Non-pigmented ciliary epithelial cell (primary cell): ENCODE measurements around the gene CLEC18A.
"Not testable (repeated sequence)": the region's sequence is repeated elsewhere in the genome, so short reads cannot be mapped to it uniquely, and the experiment has no call there.

ENCODE experiments used
- DNase-seq: peaks from one replicate; pipeline ENCODE4 v3.0.0-alpha.2; 2010; ENCODE audit warnings: low read depth

Gene CLEC18A

DNA sequence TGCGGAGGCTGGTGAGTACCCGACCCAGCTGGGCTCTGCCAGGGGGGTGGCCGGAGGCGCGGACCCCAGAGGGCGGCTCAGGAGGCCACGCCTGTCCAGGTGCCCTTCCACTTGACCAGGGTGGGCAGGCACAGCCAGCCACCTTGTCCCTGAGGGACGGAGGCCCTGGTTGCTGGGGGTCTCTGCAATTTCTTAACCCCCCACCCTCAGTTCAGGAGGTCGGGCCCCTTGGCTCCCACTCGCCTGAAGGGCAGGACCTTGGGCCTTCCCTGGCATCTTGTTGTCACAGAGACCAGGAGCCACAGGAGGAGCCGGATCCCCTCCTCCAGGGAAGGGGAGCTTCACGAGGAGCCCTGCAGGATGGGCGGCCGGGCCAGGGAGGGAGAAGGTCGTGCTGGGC, 982 bp downstream of the CLEC18A start:
- DNase-seq = not testable (repeated sequence)

DNA sequence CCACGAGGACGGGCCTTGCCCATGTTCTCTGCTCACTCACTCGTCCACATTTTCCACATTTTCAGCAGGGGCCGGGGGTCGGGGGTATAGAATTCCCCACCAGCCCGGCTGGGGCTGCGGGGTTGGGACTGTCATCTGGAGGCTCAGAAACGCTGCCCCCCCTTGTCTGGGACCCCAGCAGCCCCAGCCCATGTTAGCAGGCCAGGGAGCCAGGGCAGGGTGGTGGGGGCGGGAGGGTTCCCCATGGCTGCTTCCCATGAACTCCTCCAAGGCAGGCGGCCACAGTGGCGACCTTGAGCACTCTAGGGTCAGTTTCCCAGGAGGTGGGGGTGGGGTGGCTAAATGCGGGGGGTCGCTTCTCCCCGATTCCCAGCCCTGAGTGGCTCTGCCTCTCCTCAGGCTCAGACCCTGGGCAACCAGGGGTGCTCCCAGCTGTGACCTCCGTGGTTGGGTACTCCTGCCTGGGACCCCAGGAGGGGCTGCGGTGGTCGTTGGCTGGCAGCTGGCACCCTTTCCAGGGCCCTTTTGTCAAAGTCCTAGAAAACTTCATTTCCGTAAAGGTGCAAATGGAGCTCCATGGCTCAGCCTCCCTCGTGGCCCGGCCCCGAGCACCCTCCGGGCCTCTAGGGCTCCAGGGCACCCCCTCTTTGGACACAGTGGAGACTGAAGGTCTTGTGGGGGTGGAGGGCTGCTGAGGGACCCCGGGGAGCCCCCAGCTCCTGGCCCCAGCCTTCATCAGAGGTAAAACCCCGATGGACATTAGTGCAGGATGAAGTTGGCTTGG, 1.6 kb downstream of the CLEC18A start:
- not testable (repeated sequence) for DNase-seq

DNA sequence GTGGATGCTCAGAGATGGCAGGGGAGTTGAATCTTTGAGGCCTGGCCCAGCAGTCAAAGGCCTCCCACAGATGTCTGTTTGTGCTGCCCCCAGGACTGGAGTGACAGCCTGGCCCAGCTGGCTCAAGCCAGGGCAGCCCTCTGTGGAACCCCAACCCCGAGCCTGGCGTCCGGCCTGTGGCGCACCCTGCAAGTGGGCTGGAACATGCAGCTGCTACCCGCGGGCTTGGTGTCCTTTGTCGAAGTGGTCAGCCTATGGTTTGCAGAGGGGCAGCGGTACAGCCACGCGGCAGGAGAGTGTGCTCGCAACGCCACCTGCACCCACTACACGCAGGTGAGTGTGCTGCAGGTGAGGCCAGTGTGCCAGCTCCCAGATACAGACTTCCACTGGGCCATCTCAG, 3.1 kb downstream of the CLEC18A start:
- DNase-seq = not testable (repeated sequence)

DNA sequence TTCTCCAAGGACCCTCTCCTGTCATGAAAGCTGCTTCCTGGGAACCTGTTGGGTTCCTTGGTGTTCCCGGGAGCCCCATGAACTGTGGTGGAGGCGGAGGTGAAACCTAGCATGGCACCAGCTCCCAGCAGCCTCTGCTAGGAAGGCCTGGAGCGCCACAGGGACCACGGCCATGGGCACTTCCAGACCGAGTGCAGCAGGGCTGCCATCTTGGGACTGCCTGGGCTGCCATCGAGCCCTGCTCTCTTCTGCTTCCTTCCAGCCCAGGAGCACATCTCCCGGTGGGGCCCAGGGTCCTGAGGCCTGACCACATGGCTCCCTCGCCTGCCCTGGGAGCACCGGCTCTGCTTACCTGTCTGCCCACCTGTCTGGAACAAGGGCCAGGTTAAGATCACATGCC, 12.2 kb downstream of the CLEC18A start:
- DNase-seq = not testable (repeated sequence)

DNA sequence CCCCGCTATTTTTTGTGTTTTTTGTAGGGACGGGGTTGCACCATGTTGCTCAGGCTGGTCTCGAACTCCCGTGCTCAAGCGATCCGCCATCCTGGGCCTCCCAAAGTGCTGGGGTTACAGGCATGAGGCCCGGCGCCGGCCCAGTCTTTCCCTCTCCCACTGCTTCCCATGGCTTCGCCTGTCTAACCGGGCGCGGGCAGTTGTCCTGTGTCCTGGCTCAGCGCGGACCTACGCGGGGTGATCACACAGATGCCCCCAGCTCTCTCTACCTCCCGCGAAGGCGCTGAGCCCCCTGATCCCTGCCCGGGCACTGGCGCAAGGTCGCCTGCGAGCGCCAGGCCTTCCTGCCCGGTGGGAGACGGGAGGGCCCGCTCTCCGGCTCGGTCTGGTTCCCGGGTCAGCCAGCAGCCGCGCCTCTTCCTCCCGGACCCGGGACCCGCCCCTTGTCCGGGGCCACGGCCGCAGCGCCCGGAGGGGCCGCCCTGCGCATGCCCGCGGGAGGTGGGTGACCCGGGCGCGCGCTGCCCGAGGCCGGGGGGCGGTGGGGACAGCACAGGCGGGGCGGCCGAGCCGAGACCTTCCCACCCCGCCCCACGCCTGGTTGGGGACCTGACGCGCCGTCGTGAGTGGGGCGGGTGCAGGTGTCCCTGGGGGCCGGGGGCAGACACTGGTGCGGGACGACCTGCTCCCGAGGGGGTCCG, 14.0 kb downstream of the CLEC18A start:
- DNase-seq = not testable (repeated sequence)

DNA sequence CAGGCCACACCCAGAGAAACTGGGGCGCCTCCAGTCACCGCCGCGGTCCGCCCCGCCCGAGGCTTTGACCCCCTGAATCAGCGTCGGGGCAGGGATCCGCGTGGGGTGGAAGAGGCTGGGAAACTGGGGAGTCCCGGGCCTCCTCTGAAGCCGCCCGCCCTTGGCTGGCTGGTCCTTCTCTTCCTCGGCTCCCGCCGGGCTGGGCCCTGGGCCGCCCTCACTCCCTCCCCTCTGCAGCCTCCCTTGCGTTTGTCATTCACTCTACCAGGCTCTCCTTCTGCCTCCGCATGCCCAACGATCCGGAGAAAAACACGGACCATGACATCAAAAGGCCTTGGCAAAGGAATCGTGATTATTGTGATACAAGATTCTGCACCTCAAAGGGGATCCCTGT, 14.5 kb downstream of the CLEC18A start:
- not testable (repeated sequence) for DNase-seq

DNA sequence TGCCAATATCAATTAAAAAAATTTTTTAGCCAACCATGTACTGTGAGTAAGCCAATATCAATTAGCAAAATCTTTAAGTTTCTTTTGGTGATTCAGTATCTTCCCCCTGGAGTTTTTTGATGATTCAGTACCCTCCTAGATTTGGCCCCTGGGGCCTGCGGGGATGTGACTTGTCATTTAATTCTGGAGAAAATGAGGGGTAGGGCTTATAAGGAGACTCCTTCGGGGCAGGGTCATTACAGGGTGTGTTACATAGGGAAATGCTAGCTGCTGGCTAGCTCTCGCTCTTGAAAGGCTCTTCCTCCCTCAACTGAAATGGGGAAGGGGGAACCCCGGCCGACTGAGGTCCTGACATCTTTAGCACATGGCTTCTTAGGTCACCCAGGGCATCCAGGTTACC, 16.6 kb downstream of the CLEC18A start:
- DNase-seq = not testable (repeated sequence)

DNA sequence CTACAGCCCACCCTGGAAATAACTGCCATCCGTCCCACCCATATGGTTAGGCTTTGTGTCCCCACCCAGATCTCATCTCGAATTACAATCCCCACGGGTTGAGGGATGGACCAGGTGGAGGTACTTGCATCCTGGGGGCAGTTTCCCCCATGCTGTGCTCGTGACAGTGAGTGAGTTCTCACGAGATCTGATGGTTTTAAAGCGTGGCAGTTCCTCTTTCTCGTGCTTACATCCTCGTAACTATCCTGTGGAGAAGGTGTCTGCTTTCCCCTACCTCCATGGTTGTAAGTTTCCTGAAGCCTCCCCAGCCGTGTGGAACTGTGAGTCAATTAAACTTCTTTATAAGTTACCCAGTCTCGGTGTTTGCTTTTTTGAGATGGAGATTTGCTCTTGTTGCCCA, 17.0 kb downstream of the CLEC18A start:
- DNase-seq = not testable (repeated sequence)

DNA sequence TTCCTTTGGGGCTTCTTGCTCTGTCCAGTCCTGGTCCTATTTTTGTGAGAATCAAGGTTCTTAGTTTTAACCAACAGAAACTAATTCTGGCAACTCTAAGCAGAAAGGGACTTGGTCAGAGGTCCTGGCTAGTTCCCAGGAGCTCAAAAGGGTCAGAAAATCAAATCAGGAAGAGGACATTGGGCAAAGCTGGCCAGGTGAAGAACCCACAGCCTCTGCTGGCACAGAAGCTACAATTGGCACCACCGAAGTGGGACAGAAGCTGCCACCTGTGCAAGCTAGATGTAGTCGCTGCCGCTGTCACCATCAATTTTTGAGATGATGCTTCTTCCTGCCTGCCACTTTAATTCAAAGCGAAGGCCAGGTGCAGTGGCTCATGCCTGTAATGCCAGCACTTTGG, 18.5 kb downstream of the CLEC18A start:
- not testable (repeated sequence) for DNase-seq

DNA sequence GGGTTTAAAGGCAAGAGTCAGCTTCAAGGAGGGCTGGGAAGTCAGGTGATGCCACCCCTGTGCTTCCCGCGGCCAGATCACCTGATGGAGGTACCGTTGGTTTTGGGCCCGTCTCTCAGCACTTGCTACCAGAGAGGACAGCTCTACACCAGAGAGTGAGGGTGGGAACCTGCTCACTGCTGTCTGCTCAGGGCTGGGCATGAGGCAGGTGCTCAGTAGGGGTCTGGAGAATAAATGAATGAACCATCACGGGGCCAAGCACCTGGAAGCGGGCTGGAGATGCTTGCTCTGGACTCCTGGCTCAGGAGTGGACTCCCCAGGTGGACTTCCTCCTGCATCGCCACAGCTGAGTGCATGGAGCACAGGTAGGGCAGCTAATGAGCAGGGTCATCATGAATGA, 21.0 kb downstream of the CLEC18A start:
- DNase-seq = not testable (repeated sequence)

DNA sequence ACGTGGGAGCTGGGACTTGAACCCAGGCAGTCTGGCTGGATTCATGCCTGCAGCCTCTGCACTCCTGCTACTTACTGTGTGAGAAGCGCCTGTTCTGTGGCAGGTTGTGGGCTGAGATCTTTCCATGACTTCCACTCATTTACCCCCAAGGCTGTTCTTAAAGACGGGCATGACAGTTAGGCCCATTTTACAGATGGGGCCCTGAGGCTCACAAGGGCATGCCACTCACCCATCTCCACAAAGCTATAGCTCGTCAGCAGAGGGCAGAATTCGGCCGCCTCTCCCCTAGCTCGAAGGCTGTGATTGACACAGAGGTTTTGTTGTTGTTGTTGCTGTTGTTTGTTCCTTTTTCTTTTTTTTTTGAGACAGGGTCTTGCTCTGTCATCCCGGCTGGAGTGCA, 21.8 kb downstream of the CLEC18A start:
- DNase-seq = not testable (repeated sequence)

DNA sequence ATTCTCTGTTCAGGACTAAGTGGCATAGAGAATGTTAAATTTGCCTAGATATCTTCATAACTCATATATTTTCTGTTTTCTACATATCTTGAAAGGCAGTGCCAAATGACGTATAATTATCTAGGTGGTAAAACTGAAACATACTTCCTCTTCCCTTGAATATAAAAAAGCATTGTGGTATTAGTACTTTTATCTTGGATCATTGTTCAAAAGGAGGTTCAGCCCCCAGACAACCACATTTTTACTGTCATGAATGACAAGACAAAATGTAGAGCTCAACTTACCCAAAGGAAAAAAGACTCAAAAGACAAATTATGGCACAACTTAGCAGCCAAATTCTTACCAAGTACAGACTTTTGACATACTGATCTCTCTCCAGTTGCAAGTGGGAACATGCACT, 34.1 kb downstream of the CLEC18A start:
- not testable (repeated sequence) for DNase-seq

DNA sequence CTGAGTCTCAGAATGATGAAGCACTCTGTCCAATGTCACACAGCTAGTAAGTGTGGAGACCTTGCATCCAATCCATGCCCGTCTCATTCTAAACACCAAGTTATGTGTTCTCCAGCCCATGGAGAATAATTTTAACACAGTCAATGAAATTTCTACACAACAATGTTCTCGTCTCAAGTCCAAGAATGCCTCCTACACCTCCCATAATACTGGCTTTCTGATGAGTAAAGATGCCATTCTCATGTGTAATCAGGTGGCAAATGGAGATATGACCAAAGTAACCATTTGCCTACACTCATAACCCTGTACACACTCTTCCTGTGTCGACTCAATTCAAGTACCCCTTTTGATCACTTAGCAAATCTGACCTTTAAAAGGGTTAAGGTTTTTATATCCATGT, 46.8 kb downstream of the CLEC18A start:
- peak; percentile 50 for DNase-seq

DNA sequence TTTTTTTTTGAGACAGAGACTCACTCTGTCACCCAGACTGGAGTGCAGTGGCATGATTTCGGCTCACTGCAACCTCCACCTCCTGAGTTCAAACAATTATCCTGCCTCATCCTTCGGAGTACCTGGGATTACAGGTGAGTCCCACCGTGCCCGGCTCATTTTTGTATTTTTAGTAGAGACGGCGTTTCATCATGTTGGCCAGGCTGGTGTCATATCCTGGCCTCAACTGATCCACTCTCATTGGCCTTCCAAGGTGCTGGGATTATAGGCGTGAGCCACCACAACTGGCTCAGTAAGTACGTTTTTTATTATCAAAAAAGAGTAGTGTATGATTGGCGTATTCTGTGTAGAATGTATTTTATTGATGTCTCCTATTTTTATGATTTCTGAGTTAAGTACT, 48.7 kb downstream of the CLEC18A start:
- DNase-seq = not testable (repeated sequence)

DNA sequence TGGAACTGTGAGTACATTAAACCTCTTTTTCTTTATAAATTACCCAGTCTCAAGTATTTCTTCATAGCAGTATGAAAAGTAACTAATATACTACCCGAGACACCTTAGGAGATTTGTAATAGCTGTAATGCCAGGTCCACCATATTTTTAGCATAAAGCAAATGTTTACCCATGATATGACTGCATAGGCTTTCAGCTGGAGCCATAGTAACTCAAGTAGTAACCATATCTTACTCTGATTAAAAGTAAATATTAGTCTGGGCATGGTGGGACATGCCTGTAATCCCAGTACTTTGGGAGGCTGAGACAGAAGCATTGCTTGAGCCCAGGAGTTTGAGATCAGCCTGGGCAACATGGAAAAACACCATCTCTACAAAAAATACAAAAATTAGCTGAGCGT, 52.4 kb downstream of the CLEC18A start:
- not testable (repeated sequence) for DNase-seq

DNA sequence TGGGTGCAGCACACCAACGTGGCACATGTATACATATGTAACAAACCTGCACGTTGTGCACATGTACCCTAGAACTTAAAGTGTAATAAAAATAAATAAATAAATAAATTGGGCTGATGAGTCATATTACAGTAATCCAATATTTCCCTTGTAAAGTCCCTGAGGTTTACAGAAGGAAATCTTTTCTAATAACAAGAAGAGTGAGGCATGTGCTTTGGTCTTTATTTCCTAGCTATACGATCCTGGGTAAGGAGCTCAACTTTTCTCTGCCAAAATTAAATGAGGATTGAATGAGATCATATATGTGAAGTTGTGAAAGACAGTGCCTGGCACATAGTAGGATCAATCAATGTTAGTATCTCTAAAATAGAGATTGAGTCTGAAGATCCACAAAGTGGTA, 57.5 kb downstream of the CLEC18A start:
- not testable (repeated sequence) for DNase-seq

DNA sequence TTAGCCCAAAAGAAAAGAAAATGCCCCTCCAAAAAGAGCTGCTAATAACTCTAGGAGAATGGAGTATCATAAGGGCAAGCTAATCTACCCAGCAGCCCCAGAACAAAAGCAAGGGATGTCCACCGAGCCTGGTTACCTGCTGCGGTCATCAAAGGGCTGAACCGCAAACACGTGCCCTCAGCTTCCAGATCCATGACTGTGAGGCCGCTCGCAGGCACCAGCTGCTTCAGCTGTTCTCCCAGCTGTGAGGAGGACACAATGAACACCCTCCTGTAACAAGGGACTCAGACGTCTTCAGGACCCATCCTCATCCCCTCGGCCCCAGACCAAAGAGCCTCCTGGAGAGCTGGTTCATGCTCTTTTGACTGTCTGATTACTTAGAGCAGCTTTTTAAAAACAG, 59.5 kb downstream of the CLEC18A start:
- not testable (repeated sequence) for DNase-seq

DNA sequence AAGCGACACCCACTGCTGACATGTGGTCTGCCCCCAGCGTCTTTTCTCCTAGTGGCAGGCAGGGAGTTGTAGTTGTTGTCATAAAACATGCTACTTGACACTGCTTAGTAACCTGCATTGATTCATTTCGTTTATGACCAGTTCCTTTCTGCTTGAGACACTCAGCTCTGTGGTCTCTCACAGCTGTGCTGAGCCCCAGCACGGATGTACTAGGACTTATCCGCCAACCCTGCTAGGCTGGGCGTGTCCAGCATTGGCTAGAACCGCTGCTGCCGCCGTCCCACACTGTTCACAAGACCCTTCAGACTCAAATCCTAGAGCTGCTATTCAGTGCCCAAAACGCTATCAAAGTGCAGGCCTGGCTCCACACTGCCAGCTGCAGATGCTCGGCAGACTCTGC, 60.0 kb downstream of the CLEC18A start:
- DNase-seq = not testable (repeated sequence)

DNA sequence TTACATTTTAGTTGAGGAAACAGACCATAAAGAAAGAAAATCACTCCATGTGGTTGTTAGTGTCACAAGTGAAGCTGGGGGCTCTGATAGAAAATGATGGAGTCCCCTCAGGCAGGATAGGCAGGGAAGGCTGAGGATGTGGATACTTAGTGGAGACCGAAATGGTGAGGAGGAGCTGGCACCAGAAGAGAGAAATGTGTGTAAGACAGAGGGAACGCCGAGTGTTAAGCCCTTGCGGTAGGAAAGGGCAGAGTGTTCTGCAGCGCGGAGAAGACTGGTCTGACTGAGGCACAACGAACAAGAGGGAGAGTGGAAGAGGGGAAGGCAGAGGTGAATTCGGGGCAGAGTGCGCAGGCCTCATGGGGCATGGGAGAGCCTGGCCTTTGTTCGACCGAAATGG, 61.2 kb downstream of the CLEC18A start:
- not testable (repeated sequence) for DNase-seq

DNA sequence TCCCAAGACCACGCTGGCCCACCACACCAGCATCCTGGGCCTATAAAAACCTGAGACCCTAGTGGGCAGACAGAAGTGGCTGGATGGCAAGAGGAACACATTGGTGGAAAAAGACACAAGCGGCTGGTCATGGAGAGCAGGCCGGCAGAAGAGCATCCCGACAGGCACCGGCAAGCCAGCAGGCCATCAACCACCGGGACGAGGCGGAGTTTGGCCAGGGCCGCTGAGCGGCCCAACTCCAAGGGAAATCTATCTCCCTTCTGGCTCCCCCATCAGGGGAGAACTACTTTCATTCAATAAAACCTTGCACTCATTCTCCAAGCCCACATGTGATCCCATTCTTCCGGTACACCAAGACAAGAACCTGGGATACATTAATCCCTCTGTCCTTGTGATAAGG, 61.8 kb downstream of the CLEC18A start:
- DNase-seq = not testable (repeated sequence)
